Measurements from ENCODE around the gene NLRP9. TPM values are rescaled to one million over a fixed set of nuclear protein-coding genes. Genes with fewer than 3 reads are reported as not detected.

The NLRP9 gene
- total RNA-seq, 1 experiment from 2014 or later: not detected

- Histone ChIP-seq H4K20me1 (ENCODE audit: insufficient read depth) (no peaks in the 10 kb centered on the region; the same call in 1 of the 2 replicates), H3K4me3 (no peak overlapping the region), H3K27ac (no peak overlapping the region), H3K36me3 (ENCODE audit: low read depth) (peaks cover 12% of the 10 kb centered on the region), H3K9me2 (ENCODE audit: insufficient read depth) (no peaks in the 10 kb centered on the region), H3F3A (ENCODE audit: insufficient read depth, low read depth) (no peaks in the 10 kb centered on the region), H3K27me3 (ENCODE audit: insufficient read depth, low read depth) (no peaks in the 10 kb centered on the region), H3K4me1 (replicated peaks; ENCODE audit: insufficient read depth) (no peaks in the 10 kb centered on the region), H3K79me2 (ENCODE audit: low read depth) (no peaks in the 10 kb centered on the region), H3K4me2 (no peak overlapping the region), H3K9me3 (ENCODE audit: insufficient read depth, low read depth) (no peaks in the 10 kb centered on the region), H2AFZ (no peak overlapping the region)
- intact Hi-C loops (cut with micrococcal nuclease; ENCODE audit: unreplicated experiment): no loop called here
- DNase-seq: no peak
- ChIA-PET POLR2A (ENCODE audit: unreplicated experiment) (no interaction called here), CTCF (no interaction called here)
- BruUV-seq (replicated peaks): no TSS peak
- TF ChIP-seq EZH2 (IDR thresholded peaks at IDR 0.05; ENCODE audit: low read depth) (no peak), CTCF (conservative IDR thresholded peaks at IDR 0.05) (no peak)
Measured at GRCh38 chr19:55694241-55694655, 44.0 kb downstream of the NLRP9 start.

GRCh38 chr19:55693336-55693974 is 44.7 kb downstream of the NLRP9 start:
- TF ChIP-seq EZH2 (IDR thresholded peaks at IDR 0.05; ENCODE audit: low read depth) (no peak), CTCF (conservative IDR thresholded peaks at IDR 0.05) (no peak)
- no peak overlapping the region for H3K4me3 ChIP-seq
- H4K20me1 ChIP-seq (ENCODE audit: insufficient read depth): peaks cover 3% of the 10 kb centered on the region
- no peak overlapping the region for H2AFZ ChIP-seq
- no peaks in the 10 kb centered on the region for H3F3A ChIP-seq (ENCODE audit: insufficient read depth, low read depth)
- H3K4me1 ChIP-seq (replicated peaks; ENCODE audit: insufficient read depth): no peaks in the 10 kb centered on the region
- no peaks in the 10 kb centered on the region for H3K27me3 ChIP-seq (ENCODE audit: insufficient read depth, low read depth)
- DNase-seq: no peak
- POLR2A ChIA-PET (ENCODE audit: unreplicated experiment): interaction anchor here (0.7 kb wide), 1 partner anchor 685 kb away, joined by 3 read pairs; no protein-coding TSS in a partner anchor
- no peak overlapping the region for H3K4me2 ChIP-seq
- H3K79me2 ChIP-seq (ENCODE audit: low read depth): no peaks in the 10 kb centered on the region
- H3K9me3 ChIP-seq (ENCODE audit: insufficient read depth, low read depth): no peaks in the 10 kb centered on the region
- BruUV-seq (replicated peaks): no TSS peak
- H3K36me3 ChIP-seq (ENCODE audit: low read depth): peaks cover 12% of the 10 kb centered on the region
- CTCF ChIA-PET: no interaction called here
- H3K27ac ChIP-seq: no peak overlapping the region
- H3K9me2 ChIP-seq (ENCODE audit: insufficient read depth): no peaks in the 10 kb centered on the region
- intact Hi-C loops (cut with micrococcal nuclease; ENCODE audit: unreplicated experiment): no loop called here

- Histone ChIP-seq H3K27me3 (ENCODE audit: insufficient read depth, low read depth) (no peaks in the 10 kb centered on the region), H3K9me3 (ENCODE audit: insufficient read depth, low read depth) (no peaks in the 10 kb centered on the region), H2AFZ (no peak overlapping the region), H3F3A (ENCODE audit: insufficient read depth, low read depth) (no peaks in the 10 kb centered on the region), H4K20me1 (ENCODE audit: insufficient read depth) (peaks cover 11% of the 10 kb centered on the region), H3K9me2 (ENCODE audit: insufficient read depth) (no peaks in the 10 kb centered on the region), H3K4me1 (replicated peaks; ENCODE audit: insufficient read depth) (no peaks in the 10 kb centered on the region), H3K4me3 (no peak overlapping the region), H3K79me2 (ENCODE audit: low read depth) (no peaks in the 10 kb centered on the region), H3K4me2 (no peak overlapping the region), H3K27ac (no peak overlapping the region), H3K36me3 (ENCODE audit: low read depth) (peaks cover 12% of the 10 kb centered on the region)
- CTCF ChIA-PET: no interaction called here
- no peak for DNase-seq
- TF ChIP-seq EZH2 (IDR thresholded peaks at IDR 0.05; ENCODE audit: low read depth) (no peak), CTCF (conservative IDR thresholded peaks at IDR 0.05) (no peak)
- intact Hi-C loops (cut with micrococcal nuclease; ENCODE audit: unreplicated experiment): no loop called here
- POLR2A ChIA-PET (ENCODE audit: unreplicated experiment): no interaction called here
- no TSS peak for BruUV-seq (replicated peaks)
Measured at GRCh38 chr19:55692681-55693081, 45.5 kb downstream of the NLRP9 start.

All from PC-9 (cell line).